GM21367 (cell line): Measurements from ENCODE around the gene KLF8.

Experiments
- ATAC-seq: cut with Tn5 transposase; IDR thresholded peaks from one replicate; pipeline ENCODE4 v1.9.1; 2021; ENCODE audit not compliant: unreplicated experiment

KLF8 gene

DNA sequence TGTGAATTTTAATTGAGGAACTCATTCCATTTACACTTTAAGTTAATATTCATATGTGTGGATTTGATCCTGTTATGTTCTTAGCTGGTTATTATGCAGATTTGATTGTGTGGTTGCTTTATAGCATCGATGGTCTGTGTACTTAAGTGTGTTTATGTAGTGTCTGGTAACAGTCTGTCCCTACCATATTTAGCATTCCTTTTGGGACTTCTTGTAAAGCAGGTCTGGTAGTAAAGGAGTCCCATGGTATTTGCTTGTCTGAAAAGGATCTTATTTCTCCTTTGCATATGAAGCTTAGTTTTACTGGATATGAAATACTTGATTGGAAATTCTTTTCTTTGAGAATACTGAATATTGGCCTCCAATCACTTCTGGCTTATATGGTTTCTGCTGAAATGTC lies 76.6 kb downstream of the KLF8 start:
- no peak for ATAC-seq

DNA sequence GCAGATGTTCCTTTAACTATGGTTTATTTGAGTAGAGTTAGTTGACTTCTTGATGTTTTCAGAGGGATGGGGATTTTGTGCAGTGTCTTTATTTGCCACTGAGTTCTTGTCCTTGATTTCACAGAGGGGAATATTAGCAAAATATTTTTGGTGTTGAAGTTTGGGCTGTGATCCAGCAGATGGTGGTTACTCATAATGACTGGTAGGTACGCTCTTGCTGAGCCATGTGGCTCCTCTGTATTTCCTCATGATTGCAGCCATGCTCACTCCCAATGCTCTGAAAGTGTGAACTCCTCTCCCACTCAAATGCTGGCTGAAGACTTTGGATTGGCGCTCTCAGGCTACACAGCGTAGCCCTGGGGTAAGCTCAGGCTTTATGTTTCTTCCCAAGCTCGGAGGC lies 77.7 kb downstream of the KLF8 start:
- no peak for ATAC-seq

DNA sequence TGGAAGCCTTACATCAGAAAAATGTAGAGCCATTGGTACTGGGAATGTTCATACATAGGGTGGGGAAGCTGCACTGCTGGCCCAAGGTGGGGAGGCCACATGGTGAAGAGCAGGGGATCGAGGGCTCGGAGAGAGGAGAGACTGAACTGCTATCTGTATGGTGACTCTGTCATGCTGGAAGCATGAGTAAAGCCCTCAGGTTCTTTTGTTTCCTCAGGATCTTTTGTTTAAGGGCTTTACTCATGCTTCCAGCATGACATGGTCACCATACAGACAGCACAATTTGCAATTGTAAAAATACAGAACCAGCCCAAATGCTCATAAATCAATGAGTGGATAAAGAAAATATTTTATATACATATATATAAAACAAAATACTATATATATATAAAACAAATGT lies 78.4 kb downstream of the KLF8 start:
- no peak for ATAC-seq

DNA sequence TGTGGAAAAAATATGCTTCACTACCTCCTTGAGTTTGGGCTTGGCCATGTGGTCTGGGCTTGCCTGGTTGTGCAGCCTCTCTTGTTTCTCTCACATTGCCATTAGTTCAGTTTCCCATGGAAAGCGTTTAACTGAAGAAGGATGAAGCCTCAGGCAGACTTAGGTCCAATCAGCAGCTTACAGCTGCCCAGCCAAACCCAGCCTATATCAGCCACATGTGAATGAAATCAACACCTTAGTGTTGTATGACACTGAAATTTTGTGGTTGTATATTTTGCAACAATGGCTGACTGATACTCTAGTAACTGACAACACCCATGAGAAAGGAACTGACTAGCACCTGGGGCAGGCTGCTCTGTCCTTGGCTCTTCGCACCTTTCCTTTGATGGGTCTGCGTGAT lies 81.2 kb downstream of the KLF8 start:
- no peak for ATAC-seq

DNA sequence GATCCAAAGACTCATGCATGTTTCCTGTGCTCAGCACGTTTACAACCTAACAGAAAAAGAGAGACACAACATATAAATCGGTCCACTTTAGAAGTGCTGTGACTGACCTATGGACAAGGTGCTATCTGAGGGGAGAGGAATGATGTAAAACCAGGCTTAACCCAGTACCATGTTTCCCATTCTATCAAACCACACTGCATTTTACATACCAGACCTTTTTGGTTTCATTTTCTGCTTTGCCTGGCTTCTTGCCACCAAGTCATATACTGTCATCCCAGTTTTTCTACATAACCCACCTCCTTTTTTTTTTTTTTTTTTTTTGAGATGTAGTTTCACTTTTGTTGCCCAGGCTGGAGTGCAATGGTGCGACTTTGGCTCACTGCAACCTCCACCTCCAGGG lies 82.2 kb downstream of the KLF8 start:
- no peak for ATAC-seq

DNA sequence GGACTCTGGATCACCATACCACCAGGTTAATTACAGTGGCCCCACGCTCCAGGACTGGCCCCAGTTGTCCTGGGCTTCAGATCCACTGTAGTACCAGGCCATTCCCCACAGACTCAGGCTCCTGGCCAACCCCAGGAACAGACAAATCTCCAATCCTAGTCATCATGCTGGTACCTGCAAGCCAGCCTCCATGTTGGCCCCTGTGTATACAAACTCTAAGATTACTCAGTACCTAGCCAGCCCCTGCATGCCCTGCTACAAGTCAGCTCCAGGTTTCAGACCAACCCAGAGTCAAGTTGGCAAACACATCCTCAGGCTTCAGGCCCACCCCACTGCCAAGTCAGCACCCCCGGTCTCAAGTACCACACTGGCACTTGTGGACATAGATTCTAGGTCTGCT lies 85.9 kb downstream of the KLF8 start:
- no peak for ATAC-seq

DNA sequence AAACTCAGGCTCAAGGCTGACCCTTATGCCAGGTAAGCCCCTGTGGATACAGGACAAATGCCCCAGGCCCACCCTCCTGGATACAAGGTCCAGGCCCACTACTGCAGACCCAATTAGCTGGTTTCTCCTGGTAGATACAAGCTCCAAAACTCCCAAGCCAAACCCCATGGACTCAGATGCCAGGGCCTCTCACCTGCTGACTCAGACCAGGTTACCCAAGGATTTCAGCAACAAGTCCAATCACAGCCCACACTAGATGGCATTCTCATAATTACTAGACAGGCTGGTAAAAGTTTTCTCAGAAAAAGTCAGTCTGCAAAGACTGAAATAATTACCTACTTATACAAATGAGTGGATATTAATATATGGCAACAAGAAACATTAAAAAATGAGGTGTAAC lies 87.0 kb downstream of the KLF8 start:
- no peak for ATAC-seq
